Measurements from ENCODE around the gene P2RY8.
"Not testable (repeated sequence)": the region's sequence is repeated elsewhere in the genome, so short reads cannot be mapped to it uniquely, and the experiment has no call there.

The P2RY8 gene

DNA sequence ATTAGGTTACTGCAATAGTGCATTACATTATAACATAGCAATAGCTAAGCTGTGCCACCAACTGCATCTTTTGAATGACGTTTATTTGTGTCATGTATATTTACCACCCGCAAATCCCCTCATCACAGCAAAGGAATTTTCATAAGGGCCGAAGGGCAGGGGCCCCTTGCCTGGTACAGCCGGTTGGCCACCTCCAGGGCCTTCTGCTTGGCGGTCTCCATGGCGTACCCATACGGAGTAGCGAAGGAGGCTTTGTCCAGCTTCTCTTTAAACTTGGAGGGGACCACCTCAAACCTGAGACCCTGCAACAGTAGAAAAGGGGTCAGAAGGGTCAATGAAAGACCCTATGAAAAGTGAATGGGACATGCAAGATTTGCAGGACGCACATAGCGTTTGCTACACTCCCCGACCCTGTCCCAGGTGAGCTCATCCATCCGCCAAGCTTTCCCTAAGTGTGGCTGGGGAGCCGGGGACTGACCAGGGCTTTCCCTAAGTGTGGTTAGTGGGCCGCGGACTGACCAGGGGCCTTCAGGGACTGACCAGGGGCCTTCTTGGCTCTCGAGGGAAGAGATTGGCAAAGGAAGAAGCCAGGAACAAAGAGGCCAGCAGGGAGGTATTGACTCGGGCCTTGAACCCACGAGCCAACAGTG lies 94.8 kb downstream of the P2RY8 start:
- no peak for DNase-seq

DNA sequence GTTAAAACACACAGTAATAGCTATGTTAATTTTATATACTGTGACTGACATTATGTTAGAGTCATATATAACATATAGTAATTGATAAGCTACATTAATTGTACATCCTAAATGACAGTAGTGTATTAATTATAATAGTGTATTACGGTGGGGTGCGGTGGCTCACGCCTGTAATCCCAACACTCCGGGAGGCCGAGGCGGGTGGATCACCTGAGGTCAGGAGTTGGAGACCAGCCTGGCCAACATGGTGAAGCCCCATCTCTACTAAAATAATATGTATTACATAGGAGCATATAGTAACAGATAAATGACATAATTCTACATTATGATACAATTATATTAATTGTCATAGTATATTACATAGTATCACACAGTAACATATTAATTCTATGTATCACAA lies 96.5 kb downstream of the P2RY8 start:
- no peak for DNase-seq

DNA sequence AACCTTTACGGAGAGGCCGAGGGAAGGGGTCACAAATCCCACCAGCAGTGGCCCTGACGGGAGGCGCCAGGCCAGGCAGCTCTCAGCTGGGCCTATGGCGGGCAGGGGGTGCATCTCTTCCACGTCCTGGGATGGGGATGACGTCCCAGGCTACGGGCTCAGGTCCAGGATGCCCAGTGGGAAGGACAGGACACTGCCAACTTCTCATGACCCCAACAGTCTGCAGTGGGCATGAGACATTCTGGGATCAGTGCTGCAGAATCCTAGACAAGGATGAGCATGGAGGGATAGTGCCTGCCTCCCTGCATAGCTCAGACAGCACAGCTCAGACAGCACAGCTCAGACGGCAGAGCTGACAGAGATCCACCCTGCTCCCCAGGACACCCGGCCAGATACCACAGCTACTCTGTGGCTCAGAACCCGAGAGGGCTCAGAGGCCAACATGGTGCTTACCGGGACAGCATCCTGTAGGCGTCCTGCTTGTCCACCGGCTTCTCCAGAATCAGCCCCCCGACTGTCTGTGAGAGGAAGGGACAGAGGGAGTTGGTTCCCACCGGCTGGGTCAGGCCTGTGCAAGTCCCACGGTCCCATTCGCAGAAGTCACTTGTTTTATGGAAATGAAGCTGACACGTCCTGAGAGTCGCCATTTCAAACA lies 101.6 kb downstream of the P2RY8 start:
- DNase-seq = no peak

DNA sequence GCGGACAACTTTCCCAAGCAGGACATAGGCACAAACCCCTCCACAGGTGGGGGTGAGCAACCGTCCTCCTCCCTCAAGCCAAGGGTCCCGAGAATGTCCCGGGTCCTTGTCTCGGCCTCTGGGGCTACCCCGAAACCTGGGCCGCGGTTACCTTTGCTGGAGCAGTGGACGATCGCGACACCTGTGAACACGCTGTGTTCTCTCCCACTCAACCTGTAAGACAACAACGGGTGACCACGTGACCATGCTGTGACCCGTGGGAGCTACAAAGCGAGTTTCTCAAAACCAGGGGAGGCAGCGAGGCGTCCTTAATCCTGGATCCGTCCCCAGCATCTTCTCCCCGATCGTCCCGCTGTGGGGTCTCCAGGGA lies 102.1 kb downstream of the P2RY8 start:
- DNase-seq = no peak

DNA sequence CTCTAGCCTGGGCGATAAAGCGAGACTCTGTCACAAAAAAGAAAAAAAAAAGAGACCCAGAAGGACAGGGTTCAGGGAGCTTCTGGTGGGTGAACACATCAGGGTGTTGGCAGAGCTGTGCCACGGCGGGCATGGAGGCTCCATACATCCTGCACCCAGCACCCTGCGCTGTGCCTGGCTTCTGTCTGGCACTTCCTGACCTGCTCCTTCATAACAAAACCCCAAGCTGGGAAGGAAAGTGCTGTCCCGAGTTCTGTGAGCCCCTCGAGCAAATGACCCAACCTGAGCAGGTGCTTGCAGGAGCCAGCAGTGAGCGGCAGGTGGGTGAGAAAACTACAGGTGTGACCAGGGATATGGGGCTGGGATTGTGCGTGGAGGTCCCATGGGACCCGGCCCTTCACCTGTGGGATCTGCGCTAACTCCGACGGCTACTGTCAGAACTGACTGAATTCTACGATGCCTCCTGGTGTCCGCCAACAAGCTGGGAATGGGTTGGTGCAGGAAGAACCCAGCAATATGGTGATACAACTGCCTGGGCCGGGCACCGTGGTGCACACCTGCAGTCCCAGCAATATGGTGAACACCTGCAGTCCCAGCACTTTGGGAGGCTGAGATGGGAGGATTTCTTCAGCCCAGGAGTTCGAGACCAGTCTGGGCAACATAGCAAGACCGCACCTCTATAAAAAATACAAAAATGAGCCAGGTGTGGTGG lies 103.2 kb downstream of the P2RY8 start:
- no peak for DNase-seq

DNA sequence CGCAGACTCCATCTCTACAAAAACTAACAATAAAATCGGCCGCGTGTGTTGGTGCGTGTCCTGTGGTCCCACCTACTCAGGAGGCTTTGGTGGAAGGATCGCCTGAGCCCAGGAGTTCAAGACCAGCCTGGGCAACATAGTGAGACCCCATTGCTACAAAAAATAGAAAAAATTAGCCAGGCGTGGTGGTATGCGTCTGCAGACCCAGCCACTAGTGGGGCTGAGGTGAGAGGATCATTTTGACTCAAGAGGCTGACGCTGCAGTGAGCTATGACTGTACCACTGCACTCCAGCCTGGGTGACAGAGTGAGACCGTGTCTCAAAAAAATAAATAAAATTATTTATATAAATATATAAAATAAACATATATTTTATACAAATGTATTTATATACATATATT lies 106.5 kb downstream of the P2RY8 start:
- no peak for DNase-seq

DNA sequence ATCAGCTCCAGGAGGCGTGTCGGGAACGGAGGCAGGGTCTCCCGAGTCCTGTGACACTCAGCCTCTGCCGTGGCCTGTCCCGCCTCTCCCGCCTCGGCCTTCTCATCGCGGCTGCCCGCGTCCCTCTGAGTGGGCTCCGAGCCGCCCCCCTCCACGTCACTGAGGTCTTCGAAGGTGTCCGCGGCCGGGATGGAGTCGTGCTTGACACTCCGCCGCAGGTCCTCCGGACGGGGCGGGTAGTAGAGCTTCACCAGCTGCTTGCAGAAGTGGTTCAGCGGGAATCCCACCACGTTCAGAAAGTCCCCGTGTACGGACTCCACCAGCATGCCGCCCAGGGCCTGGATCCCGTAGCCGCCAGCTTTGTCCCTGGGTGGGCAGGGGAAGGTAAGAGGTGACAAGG lies 109.2 kb downstream of the P2RY8 start:
- no peak for DNase-seq

DNA sequence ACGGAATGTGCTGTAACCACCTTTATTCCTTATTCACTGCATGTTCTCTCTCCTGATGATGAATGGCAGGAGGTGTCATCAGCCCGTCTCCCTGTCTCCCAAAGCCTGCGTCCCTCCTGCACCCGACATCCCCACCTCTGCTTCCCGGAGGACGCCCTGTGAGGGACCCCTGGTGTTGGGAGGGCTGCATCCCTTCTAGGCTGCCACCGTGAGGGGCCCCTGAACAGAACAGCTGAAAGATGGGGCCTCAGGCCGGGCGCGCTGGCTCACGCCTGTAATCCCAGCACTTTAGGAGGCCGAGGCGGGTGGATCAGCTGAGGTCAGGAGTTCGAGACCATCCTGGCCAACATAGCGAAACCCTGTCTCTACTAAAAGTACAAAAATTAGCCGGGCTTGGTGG lies 110.7 kb downstream of the P2RY8 start:
- DNase-seq = not testable (repeated sequence)

DNA sequence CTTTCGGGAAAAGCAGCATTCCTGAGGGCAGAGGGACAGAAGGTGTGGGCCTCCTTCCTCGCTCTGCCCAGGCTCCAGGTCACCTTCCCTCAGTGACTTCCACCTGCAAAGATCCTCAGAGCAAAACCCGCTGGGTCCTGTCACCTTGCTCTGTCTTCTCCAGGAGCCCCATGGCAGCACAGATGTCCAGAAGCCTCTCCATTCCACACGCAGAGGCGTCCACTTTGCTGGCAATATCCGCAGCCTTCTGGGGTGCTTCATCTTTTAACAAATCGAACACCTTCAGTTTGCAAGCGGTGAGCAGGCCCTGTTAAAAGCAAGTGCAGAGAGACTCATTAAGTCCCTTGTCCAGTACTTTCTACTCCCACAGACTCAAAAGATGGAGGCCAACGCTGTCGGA lies 111.6 kb downstream of the P2RY8 start:
- DNase-seq = no peak

DNA sequence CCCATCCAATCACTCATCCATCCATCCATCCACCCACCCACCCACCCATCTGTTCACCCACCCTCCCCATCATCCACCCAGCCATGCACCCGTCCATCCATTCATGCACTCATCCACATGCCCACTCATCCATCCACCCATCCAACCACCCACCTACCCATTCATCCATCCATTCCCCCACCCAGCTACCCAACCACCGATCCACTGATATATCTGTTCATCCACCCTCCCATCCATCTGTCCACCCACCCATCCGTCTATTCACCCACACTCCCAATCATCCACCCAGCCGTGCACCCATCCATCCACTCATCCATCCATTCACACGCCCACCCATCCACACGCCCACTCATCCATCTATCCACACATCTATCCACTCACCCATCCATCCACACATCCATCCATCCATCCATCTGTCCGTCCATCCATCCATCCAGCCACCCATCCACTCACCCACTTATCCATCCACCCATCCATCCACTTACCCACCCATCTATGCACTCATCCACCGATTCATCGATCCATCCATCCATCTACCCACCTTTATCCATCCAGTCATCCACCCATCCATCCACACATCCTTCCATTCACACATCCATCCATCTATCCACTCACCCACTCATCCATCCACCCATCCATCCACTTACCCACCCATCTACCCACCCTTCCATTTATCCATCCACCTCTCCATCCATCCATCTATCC lies 112.7 kb downstream of the P2RY8 start:
- no peak for DNase-seq

DNA sequence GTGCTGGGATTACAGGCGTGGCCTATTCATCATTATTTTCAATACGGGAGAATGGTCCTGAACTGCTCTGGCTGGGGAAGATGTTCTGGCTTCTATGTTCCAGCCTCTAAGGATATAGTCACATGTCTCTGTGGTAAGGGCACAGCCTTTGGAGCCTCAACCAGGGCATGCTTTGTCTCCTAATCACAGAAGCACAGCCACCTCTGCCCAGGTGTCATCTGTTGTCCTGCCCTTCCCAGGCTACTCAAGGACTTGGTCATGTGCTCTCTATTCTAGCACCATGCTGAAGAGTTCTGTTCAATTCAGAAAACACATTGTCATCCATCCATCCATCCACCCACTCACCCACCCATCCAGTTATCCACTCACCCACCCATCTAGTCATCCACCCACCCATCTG lies 113.8 kb downstream of the P2RY8 start:
- no peak for DNase-seq

DNA sequence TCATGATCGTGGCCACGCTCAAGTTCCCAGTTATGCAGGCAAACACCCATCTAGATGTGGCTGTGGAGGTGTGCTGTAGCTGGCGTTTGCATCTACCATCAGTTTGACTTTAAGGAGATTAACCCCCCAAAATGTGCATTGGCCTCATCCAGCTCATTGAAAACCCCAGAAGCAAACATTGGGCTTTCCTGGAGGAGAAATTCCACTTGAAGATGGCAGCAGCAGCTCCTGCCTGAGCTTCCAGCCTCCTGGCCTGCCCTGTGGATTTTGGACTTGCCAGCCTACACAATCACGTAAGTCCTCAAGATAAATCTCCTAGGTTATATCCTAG lies 114.9 kb downstream of the P2RY8 start:
- DNase-seq = no peak

DNA sequence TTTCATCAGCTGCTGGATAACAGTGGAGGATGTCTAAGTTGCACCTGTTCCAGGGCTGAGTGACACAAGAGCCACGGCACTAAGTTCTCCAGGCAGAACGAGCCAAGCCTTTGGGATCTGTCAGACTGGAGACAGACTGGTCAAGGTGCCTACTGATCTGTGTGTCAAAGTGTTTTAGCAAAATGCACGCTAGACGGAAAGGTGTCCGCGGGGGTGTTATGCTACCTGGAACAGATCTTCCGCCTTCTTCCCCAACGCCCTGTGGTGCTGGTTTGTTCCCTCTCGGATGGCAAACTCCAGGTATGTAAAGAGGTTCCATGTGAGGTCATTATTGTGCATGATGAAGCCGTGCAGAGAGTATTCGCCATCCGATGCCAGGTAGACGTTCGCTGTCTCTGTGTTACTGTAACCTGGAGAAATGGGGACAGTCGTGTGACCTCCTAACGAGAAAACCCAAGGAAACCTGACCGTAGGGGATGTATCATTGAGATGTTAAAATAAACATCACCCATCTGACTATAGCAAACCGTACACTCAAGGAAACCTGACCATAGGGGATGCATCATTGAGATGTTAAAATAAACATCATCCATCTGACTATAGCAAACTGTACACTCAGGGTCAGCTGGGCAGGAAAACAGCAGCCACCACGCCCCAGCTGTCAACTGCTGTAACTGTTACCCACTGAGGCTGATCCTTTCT lies 115.4 kb downstream of the P2RY8 start:
- no peak for DNase-seq

DNA sequence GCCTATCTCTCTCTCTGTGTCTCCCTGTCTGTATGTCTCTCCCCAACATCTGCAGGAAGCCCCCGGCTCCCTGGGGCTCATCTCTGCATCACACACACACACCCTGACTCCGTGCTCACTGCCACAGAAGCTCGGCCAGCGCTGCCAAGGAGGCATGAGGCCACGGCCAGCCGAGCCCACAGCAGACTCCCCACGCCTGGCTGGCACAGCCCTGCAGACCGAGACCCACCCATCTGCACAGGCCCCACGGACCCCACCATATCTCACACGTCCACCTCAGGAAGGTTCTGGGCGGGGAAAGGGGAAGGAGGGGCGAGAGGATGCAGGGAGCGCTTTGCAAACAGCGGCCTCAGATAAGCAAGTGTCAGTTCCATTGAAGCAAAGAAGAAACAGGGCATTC lies 116.6 kb downstream of the P2RY8 start:
- no peak for DNase-seq

DNA sequence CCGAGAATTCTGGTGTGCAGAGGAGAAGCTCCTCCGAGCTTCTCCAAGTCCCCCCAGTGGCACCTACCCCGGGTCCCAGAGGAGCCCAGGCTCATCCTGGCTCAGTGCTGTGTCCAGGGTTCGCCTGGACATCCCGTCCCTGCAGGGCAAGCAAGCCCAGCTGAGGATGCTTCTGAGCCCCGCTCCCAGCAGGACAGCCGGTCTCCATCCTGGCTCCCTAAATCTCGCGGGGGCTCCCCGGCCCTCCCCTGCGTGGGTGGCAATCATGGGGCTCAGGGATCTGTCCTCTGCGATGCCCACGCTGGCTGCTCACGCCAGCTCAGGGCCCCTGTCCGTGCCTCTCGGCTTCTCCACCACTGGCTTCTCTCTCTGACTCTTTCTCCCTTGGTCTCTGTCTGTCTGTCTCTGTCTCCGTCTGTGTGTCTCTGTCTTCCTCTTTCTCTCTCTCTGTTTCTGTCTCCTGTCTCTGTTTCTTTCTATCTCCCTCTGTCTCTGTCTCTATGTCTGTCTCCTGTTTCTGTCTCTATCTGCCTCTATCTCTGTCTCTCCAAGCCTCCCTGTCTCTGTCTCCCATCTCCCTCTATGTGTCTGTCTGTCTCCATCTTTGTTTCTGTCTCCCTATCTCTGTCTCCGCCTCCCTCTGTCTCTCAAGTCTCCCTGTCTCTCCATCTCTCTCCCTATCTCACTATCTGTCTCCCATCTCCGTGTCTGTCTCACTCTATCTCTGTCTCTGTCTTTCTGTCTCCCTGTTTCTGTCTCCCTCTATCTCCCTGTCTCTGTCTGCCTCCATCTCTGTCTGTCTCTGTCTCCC lies 117.2 kb downstream of the P2RY8 start:
- no peak for DNase-seq

DNA sequence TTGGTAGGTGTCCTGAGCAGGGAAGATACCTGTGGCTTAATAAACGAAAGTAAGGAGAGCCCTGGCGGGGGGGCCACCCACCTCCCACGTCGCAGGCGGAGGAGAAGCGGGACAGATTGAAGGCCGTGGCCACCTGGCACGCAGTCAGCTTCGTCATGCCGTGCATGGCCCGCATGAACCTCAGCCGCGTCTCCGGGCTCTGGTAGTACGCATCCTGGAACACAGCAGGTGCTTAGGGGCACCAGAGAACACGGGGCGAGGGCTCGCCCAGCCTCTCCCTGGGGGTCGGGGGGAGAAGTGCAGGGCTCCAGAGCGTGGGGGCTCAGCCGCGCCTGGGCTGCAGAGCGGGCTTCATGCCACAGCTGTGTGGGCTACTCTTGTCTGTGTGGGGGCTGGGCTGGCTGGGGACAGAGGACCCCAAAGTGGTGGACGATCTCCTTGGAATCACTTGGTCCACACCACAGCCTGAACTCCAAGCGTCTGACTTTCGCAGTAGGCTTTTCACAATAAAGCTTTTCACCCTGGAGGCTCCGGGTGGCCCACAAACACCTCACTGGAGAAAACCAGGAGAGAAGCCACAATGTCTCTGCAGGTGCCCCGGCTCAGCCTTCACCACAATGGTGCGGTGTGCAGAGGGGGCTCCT lies 118.0 kb downstream of the P2RY8 start:
- DNase-seq = no peak

DNA sequence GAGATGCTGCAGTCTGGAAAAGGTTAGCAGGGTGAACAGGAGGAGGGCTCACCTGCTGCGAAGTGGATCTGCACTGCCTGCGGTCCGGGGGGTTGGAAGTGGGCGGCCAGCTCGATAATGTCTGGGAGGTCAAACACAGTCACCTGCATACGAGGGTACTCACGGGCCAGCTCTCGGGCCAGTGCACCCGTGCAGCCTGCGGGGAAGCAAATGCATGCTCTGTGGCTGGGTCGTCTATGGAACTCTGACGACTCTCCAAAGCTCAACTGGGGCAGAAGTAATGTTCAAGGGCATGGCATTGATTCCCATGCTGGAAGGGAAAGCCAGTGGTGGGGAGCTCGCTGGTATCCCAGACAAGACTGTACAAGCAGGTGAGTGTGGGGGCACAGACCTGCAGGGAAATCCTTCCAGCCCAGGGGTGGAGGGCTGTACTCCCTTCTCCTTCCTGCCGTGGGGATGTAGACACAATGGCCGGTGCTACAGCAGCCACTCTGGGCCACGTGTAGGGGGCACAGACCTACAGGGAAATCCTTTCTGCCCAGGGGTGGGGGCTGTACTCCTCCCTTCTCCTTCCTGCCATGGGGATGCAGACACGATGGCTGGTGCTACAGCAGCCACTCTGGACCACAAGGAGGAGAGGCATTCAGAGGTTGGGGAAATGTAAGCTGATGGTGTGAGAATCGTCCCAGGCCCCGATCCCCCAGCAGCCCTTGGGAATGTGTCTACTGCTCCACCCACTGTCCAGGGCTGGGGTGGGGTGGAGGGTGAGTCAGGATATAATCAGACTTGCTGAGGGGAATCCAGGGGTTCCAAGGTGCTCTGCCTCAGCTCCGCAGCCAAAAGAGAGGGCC lies 118.8 kb downstream of the P2RY8 start:
- DNase-seq = no peak

DNA sequence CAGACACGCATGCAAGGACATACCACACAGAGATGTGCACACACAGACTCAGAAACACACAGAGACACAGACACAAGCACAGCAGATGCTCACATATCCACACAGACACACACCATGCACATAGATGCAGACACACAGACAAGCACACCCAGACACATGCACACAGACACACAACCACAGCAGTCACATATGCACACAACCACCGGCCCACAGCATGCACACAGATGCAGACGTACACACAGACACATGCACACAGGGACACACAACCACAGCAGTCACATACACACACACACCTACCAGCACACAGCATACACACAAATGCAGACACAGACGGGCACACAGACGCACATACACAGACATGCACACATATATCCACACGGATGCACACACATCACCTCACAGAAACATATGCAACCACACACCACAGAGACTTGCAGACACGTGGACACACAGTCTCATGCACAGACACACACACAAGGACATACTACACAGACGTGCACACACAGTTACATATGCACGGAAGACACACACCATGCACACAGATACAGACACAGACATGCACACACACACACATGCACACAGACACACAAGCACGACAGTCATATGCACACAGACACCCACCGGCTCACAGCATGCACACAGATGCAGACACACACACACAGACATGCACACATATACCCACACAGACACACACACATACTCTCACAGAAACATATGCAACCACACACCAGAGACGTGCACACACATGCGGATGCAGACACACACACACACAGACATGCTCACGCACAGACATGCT lies 119.8 kb downstream of the P2RY8 start:
- DNase-seq = no peak

DNA sequence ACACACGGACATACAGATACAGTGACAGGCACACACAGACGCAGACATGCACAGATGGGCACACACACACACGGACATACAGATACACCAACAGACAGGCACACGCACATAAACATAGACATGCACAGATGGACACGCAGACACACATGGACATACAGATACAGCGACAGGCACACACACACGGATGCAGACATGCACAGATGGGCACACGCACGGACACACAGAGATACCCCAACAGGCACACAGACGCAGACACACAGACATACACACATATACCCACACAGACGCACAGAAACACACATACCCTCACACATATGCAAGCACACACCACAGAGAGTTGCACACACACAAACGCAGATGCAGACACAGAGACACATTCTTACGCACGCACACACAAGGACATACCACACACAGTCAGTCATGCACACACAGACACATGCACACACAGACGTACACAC lies 120.6 kb downstream of the P2RY8 start:
- DNase-seq = no peak

All from effector CD8-positive, alpha-beta T cell (primary cell).